ENCODE measurements around the gene MTTP.

MTTP gene

GRCh38 chr4:99661907-99662306 lies 87.3 kb downstream of the MTTP start:
- H3K9me3 ChIP-seq (ENCODE audit: insufficient read depth, low read length), result no peaks in the 10 kb centered on the region
- H3K9ac ChIP-seq (ENCODE audit: low read length), result no peak overlapping the region
- no peaks in the 10 kb centered on the region for H3K9me2 ChIP-seq (replicated peaks; ENCODE audit: insufficient read depth, low read length)
- H3K27me3 ChIP-seq (ENCODE audit: low read length), result no peaks in the 10 kb centered on the region
- H3K4me3 ChIP-seq (ENCODE audit: insufficient read depth, low read length, poor library complexity, severe bottlenecking), result no peak overlapping the region
- H4K20me1 ChIP-seq (ENCODE audit: low read depth, low read length), result no peaks in the 10 kb centered on the region
- no peak overlapping the region for H3K27ac ChIP-seq (ENCODE audit: low read depth, low read length)
- H3K36me3 ChIP-seq (ENCODE audit: low read length), result no peaks in the 10 kb centered on the region
- H3F3A ChIP-seq (ENCODE audit: insufficient read depth), result no peaks in the 10 kb centered on the region
- no peak overlapping the region for H3K4me2 ChIP-seq (ENCODE audit: low read depth, low read length, poor library complexity, severe bottlenecking)
- H3K79me2 ChIP-seq (ENCODE audit: insufficient read depth, low read length), result no peaks in the 10 kb centered on the region
- no peak overlapping the region for H2AFZ ChIP-seq (ENCODE audit: low read depth, low read length, severe bottlenecking)
- TF ChIP-seq EZH2phosphoT487 (conservative IDR thresholded peaks at IDR 0.05; ENCODE audit: low read length), result no peak
- TF ChIP-seq, protein P1, sequence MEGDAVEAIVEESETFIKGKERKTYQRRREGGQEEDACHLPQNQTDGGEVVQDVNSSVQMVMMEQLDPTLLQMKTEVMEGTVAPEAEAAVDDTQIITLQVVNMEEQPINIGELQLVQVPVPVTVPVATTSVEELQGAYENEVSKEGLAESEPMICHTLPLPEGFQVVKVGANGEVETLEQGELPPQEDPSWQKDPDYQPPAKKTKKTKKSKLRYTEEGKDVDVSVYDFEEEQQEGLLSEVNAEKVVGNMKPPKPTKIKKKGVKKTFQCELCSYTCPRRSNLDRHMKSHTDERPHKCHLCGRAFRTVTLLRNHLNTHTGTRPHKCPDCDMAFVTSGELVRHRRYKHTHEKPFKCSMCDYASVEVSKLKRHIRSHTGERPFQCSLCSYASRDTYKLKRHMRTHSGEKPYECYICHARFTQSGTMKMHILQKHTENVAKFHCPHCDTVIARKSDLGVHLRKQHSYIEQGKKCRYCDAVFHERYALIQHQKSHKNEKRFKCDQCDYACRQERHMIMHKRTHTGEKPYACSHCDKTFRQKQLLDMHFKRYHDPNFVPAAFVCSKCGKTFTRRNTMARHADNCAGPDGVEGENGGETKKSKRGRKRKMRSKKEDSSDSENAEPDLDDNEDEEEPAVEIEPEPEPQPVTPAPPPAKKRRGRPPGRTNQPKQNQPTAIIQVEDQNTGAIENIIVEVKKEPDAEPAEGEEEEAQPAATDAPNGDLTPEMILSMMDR (IDR thresholded peaks at IDR 0.05; ENCODE audit: insufficient read depth, low read length, poor library complexity, severe bottlenecking), result no peak

- Histone ChIP-seq H3F3A (ENCODE audit: insufficient read depth) (no peaks in the 10 kb centered on the region), H3K27me3 (ENCODE audit: low read length) (no peaks in the 10 kb centered on the region), H3K27ac (ENCODE audit: low read depth, low read length) (no peak overlapping the region), H3K4me2 (ENCODE audit: low read depth, low read length, poor library complexity, severe bottlenecking) (no peak overlapping the region), H3K4me3 (ENCODE audit: insufficient read depth, low read length, poor library complexity, severe bottlenecking) (no peak overlapping the region), H3K9ac (ENCODE audit: low read length) (no peak overlapping the region), H3K79me2 (ENCODE audit: insufficient read depth, low read length) (no peaks in the 10 kb centered on the region), H2AFZ (ENCODE audit: low read depth, low read length, severe bottlenecking) (no peak overlapping the region), H3K36me3 (ENCODE audit: low read length) (no peaks in the 10 kb centered on the region), H3K9me3 (ENCODE audit: insufficient read depth, low read length) (no peaks in the 10 kb centered on the region), H4K20me1 (ENCODE audit: low read depth, low read length) (no peaks in the 10 kb centered on the region), H3K9me2 (replicated peaks; ENCODE audit: insufficient read depth, low read length) (no peaks in the 10 kb centered on the region)
- no peak for TF ChIP-seq EZH2phosphoT487 (conservative IDR thresholded peaks at IDR 0.05; ENCODE audit: low read length)
- TF ChIP-seq, protein P1 (IDR thresholded peaks at IDR 0.05; ENCODE audit: insufficient read depth, low read length, poor library complexity, severe bottlenecking), result no peak
Observed at GRCh38 chr4:99664716-99665115, 90.1 kb downstream of the MTTP start.

DNA sequence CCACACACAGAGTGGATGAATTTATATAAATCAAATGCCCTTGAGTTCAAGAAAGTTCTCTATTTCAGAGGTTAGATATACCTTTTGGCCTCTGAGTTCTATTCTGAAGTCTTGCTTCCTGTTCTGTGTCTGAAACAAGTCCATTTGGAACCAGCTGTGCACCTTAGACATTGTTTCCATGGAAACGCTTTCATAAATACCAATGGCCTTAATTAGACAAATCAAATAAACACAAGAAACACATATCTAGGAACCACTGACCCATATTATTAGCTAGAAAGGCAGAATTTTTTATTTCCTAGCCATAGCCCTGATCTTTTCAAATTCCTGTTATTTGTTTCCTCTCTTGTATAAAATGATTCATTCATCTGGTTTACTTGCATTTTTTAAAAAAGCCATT lies 91.4 kb downstream of the MTTP start:
- TF ChIP-seq, protein P1 (IDR thresholded peaks at IDR 0.05; ENCODE audit: insufficient read depth, low read length, poor library complexity, severe bottlenecking), result no peak
- TF ChIP-seq EZH2phosphoT487 (conservative IDR thresholded peaks at IDR 0.05; ENCODE audit: low read length), result no peak
- H2AFZ ChIP-seq (ENCODE audit: low read depth, low read length, severe bottlenecking), result no peak overlapping the region
- no peak overlapping the region for H3K4me3 ChIP-seq (ENCODE audit: insufficient read depth, low read length, poor library complexity, severe bottlenecking)
- H3K36me3 ChIP-seq (ENCODE audit: low read length), result no peaks in the 10 kb centered on the region
- no peaks in the 10 kb centered on the region for H4K20me1 ChIP-seq (ENCODE audit: low read depth, low read length)
- no peak overlapping the region for H3K9ac ChIP-seq (ENCODE audit: low read length)
- H3K4me2 ChIP-seq (ENCODE audit: low read depth, low read length, poor library complexity, severe bottlenecking), result no peak overlapping the region
- H3K9me3 ChIP-seq (ENCODE audit: insufficient read depth, low read length), result no peaks in the 10 kb centered on the region
- H3K27me3 ChIP-seq (ENCODE audit: low read length), result no peaks in the 10 kb centered on the region
- no peaks in the 10 kb centered on the region for H3K79me2 ChIP-seq (ENCODE audit: insufficient read depth, low read length)
- H3F3A ChIP-seq (ENCODE audit: insufficient read depth), result no peaks in the 10 kb centered on the region
- no peaks in the 10 kb centered on the region for H3K9me2 ChIP-seq (replicated peaks; ENCODE audit: insufficient read depth, low read length)
- no peak overlapping the region for H3K27ac ChIP-seq (ENCODE audit: low read depth, low read length)

All from SU-DHL-6 (cell line).